Loucy (cell line): ENCODE measurements around the gene ZNF341.

Experiments
- EZH2phosphoT487 ChIP-seq: fragments of 200-600 bp; IDR thresholded peaks from 2 replicates; pipeline ENCODE4 v1.6.1; 2018; ENCODE audit warnings: antibody characterized with exemption, mild to moderate bottlenecking, moderate library complexity, borderline replicate concordance
- TF ChIP-seq, protein P1 (sequence below): fragments of 200-600 bp; sonication (generic); conservative IDR thresholded peaks from 2 replicates; pipeline ENCODE4 v1.5.1; 2014; ENCODE audit warnings: mild to moderate bottlenecking, antibody characterized with exemption, low read length

DNA sequence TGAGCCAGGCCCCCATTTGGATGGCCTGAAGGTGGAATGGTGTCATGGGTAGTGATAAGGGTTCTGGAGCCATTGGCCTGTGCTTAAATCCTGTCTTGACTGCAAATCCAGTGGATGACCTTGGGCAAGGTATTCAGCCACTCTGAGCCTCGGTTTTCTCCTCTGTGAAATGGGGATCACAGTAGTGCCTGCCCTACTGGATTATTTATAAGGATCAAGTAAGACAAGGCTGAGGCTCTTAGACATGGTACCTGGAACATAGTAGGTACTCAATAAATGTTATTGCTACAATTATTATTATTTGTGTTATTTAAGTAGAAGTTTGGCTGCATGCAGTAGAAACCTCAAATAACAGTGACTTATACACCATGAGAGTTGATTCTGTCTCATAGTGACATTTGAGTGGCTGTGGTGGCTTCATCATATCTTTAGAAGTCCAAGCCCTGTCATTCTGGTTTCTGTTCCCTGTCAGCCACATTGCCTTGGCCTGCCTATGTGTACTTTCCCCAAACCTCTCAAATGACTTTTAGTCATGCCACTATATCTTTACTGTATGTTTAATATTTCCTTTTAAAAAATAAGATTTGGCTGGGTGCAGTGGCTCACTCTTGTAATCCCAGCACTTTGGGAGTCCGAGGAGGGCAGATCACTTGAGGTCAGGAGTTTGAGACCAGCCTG, 41.8 kb downstream of the ZNF341 start:
- no peak for TF ChIP-seq EZH2phosphoT487
- TF ChIP-seq, protein P1, sequence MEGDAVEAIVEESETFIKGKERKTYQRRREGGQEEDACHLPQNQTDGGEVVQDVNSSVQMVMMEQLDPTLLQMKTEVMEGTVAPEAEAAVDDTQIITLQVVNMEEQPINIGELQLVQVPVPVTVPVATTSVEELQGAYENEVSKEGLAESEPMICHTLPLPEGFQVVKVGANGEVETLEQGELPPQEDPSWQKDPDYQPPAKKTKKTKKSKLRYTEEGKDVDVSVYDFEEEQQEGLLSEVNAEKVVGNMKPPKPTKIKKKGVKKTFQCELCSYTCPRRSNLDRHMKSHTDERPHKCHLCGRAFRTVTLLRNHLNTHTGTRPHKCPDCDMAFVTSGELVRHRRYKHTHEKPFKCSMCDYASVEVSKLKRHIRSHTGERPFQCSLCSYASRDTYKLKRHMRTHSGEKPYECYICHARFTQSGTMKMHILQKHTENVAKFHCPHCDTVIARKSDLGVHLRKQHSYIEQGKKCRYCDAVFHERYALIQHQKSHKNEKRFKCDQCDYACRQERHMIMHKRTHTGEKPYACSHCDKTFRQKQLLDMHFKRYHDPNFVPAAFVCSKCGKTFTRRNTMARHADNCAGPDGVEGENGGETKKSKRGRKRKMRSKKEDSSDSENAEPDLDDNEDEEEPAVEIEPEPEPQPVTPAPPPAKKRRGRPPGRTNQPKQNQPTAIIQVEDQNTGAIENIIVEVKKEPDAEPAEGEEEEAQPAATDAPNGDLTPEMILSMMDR: no peak
